ENCODE results near the gene TRERF1. TPM values are rescaled to one million over a fixed set of nuclear protein-coding genes. Genes with fewer than 3 reads are reported as not detected.

TRERF1 gene
- total RNA-seq, 1 donor from 2014 or later: 8.7 TPM

DNA sequence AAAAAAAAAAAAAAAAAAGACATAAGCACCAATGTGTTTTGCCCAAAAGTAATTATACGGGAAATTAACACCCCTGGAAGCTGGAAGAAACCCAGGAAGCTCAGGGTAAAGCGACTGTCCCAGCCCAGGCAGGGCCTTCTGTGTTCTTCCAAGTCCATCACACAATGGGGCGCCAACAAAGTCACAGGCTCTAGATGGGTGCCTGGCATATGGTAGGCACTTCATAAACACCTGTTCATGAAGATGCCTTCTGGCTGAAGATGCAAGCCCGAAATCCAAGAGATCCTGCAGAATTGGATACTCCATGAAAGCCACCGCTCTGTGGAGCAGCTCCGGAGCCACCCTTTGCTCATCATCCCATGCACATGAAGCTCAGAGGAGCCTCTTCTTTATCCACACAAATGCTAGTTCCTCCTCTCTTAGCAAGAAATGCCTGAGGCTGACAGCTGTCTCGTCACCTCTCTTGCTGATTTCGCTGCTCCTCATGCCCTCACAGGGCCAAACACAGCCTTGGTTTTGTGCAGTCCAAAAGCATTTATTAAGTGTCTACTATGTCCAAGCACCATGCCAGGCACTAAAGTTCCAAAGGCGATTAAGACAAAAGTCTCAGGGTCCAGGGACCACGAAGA, 76.6 kb downstream of the TRERF1 start:
- Mint-ChIP-seq H3K4me3 (ENCODE audit: unreplicated experiment) (no peak overlapping the region), H3K9me3 (ENCODE audit: unreplicated experiment) (no peaks in the 10 kb centered on the region), H3K27me3 (ENCODE audit: unreplicated experiment) (no peaks in the 10 kb centered on the region), H3K36me3 (ENCODE audit: low read depth, unreplicated experiment) (no peaks in the 10 kb centered on the region), H3K4me1 (ENCODE audit: unreplicated experiment) (no peaks in the 10 kb centered on the region), H3K27ac (ENCODE audit: unreplicated experiment) (no peak overlapping the region)
- no peak for DNase-seq (ENCODE audit: low spot score)
- no peak for TF ChIP-seq CTCF (IDR thresholded peaks at IDR 0.05; ENCODE audit: unreplicated experiment)

DNA sequence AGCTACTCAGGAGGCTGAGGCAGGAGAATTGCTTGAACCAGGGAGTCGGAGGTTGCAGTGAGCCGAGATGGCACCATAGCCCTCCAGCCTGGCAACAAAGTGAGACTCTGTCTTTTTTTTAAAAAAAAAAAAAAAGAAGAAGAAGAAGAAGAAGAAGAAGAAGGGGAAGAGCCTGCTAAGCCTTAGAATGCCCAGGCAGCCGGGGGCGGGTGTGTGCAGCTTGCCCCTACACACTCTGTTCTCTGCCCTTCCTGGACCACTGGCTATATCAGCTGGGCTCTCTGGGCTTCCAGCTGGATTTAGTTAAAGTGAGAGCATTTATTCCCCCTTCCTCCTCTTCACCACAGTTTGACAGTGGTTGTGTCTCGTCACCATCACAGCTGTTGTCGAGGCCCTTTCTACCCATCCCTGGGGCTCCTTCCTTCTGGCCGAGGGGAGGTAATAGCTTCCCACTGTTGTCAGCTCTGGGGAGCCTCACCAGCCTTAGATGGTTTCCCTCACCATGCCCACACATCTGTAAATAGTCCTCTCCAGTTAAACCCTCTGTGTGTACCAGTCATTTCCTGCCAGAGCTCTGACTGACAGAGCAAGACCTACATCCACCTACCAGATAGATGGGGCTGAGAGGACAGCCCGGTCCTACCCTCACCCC, 77.6 kb downstream of the TRERF1 start:
- no peaks in the 10 kb centered on the region for H3K9me3 Mint-ChIP-seq (ENCODE audit: unreplicated experiment)
- DNase-seq (ENCODE audit: low spot score): no peak
- H3K36me3 Mint-ChIP-seq (ENCODE audit: low read depth, unreplicated experiment): peaks cover 5% of the 10 kb centered on the region
- no peaks in the 10 kb centered on the region for H3K27me3 Mint-ChIP-seq (ENCODE audit: unreplicated experiment)
- no peak for TF ChIP-seq CTCF (IDR thresholded peaks at IDR 0.05; ENCODE audit: unreplicated experiment)
- no peak overlapping the region for H3K4me3 Mint-ChIP-seq (ENCODE audit: unreplicated experiment)
- no peak overlapping the region for H3K27ac Mint-ChIP-seq (ENCODE audit: unreplicated experiment)
- H3K4me1 Mint-ChIP-seq (ENCODE audit: unreplicated experiment): no peaks in the 10 kb centered on the region

DNA sequence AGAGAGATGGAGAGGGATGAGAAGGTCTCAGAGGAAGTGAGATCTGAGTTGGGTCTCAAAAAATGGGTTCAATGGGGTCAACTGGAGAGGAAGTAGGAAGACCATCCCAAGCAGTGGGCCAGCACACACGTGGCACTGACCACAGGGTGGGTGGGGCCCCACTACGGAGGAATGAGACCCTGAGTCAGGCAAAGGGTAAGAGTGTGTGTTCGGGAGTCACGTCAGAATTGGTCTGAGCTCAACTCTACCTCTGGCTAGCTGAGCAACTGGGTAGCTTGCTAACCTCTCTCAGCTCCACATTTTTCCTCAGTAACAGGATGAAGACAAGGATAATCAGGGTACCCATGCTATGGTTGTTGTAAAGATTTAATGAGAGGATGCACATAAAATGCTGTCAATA, 79.0 kb downstream of the TRERF1 start:
- Mint-ChIP-seq H3K36me3 (ENCODE audit: low read depth, unreplicated experiment) (peaks cover 5% of the 10 kb centered on the region), H3K4me3 (ENCODE audit: unreplicated experiment) (no peak overlapping the region), H3K27ac (ENCODE audit: unreplicated experiment) (no peak overlapping the region), H3K9me3 (ENCODE audit: unreplicated experiment) (no peaks in the 10 kb centered on the region), H3K27me3 (ENCODE audit: unreplicated experiment) (no peaks in the 10 kb centered on the region), H3K4me1 (ENCODE audit: unreplicated experiment) (no peaks in the 10 kb centered on the region)
- no peak for TF ChIP-seq CTCF (IDR thresholded peaks at IDR 0.05; ENCODE audit: unreplicated experiment)
- DNase-seq (ENCODE audit: low spot score): no peak

DNA sequence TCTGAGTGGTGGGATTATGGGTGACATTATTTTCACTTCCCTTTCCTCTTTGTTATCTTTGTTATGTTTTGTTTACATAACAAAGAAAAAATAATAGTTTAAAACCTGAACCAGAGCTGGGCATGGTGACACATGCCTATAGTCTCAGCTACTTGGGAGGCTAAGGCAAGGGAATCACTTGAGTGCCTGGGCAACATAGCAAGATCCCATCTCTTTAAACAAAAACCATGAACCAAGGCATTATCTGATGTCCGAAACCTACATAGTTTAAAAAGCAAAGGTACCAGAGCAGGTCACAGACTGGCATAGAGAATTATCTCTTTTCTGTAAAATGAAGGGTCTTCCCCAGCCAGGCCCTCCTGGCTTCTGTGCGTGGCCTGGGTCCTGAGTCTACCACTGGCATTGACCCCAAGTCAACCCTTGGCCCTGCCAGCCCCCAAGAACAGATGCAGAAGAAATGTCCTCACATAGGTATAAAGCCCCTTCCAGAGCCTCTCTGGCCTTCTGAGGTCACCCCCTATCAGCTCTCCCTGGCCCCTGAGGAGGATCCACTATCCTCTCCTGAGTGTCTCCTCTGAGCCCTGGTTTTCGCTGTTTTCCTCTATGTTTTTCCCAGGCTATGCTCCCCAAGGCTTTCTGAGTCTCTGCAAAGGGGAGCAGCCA, 81.3 kb downstream of the TRERF1 start:
- H3K27me3 Mint-ChIP-seq (ENCODE audit: unreplicated experiment): no peaks in the 10 kb centered on the region

More for the DNA sequence above, 81.3 kb downstream of the TRERF1 start:
- Mint-ChIP-seq H3K4me1 (ENCODE audit: unreplicated experiment) (peaks cover 4% of the 10 kb centered on the region), H3K4me3 (ENCODE audit: unreplicated experiment) (no peak overlapping the region), H3K9me3 (ENCODE audit: unreplicated experiment) (no peaks in the 10 kb centered on the region), H3K27ac (ENCODE audit: unreplicated experiment) (no peak overlapping the region), H3K36me3 (ENCODE audit: low read depth, unreplicated experiment) (peaks cover 5% of the 10 kb centered on the region)
- no peak for DNase-seq (ENCODE audit: low spot score)
- no peak for TF ChIP-seq CTCF (IDR thresholded peaks at IDR 0.05; ENCODE audit: unreplicated experiment)
